WTC11 (cell line): ENCODE results near the gene CHST15. TPM values are rescaled to one million over a fixed set of nuclear protein-coding genes. Genes with fewer than 3 reads are reported as not detected.

Experiments
- ATAC-seq: fragments of 200-7000 bp; cut with Tn5 transposase; 2 replicates; pipeline ENCODE4 v1.10.0; 2021; ENCODE audit warnings: mild to moderate bottlenecking, moderate library complexity
- CTCF ChIA-PET: fragments of 300-600 bp; sonication (Branson Sonifier 250); formaldehyde crosslinking; loops from one replicate; lab custom pipeline; 2021; ENCODE audit warnings: antibody characterized with exemption; lab: Charles Lee
- POLR2A ChIA-PET: fragments of 350-600 bp; sonication (Branson Sonifier 250); formaldehyde crosslinking; loops from one replicate; lab custom pipeline; 2021; ENCODE audit warnings: antibody characterized with exemption; lab: Charles Lee
- DNase-seq: peaks from one replicate; pipeline ENCODE4 v3.0.0; 2021; ENCODE audit warnings: low spot score
- H3K27ac Mint-ChIP-seq: 2 replicates; pipeline ENCODE4 v1.8.0; 2021; ENCODE audit warnings: mixed read lengths
- H3K27me3 Mint-ChIP-seq: 2 replicates; pipeline ENCODE4 v1.8.0; 2021; ENCODE audit warnings: low read depth, mild to moderate bottlenecking, moderate library complexity, mixed read lengths
- H3K36me3 Mint-ChIP-seq: 2 replicates; pipeline ENCODE4 v1.8.0; 2021; ENCODE audit warnings: mixed read lengths
- H3K4me1 Mint-ChIP-seq: 2 replicates; pipeline ENCODE4 v1.8.0; 2022; ENCODE audit warnings: mixed read lengths
- H3K4me3 Mint-ChIP-seq: 2 replicates; pipeline ENCODE4 v1.8.0; 2021; ENCODE audit warnings: mild to moderate bottlenecking, moderate library complexity, mixed read lengths
- H3K9me3 Mint-ChIP-seq: 2 replicates; pipeline ENCODE4 v1.8.0; 2021; ENCODE audit warnings: mixed read lengths
- AFF4 ChIP-seq: sonication (generic); formaldehyde crosslinking; IDR thresholded peaks from 2 replicates; pipeline ENCODE4 v1.8.1; 2023; ENCODE audit warnings: mild to moderate bottlenecking, missing genetic modification reagents, borderline replicate concordance
- ATF2 ChIP-seq: sonication (generic); formaldehyde crosslinking; IDR thresholded peaks from 2 replicates; pipeline ENCODE4 v1.8.1; 2022; ENCODE audit warnings: low read depth, missing genetic modification reagents, borderline replicate concordance
- E2F1 ChIP-seq: sonication (generic); formaldehyde crosslinking; IDR thresholded peaks from 2 replicates; pipeline ENCODE4 v1.8.0; 2022; ENCODE audit warnings: mild to moderate bottlenecking, missing genetic modification reagents
- E2F5 ChIP-seq: sonication (generic); formaldehyde crosslinking; IDR thresholded peaks from 2 replicates; pipeline ENCODE4 v1.8.1; 2022; ENCODE audit warnings: mild to moderate bottlenecking, moderate library complexity, missing genetic modification reagents
- EMX1 ChIP-seq: fragments of 250-450 bp; sonication (Bioruptor Pico); IDR thresholded peaks from 2 replicates; pipeline ENCODE4 v1.8.0; 2021; ENCODE audit warnings: mild to moderate bottlenecking
- ESRRA ChIP-seq: sonication (generic); formaldehyde crosslinking; IDR thresholded peaks from 2 replicates; pipeline ENCODE4 v1.8.1; 2022; ENCODE audit warnings: mild to moderate bottlenecking, missing genetic modification reagents, borderline replicate concordance
- FOXP4 ChIP-seq: sonication (generic); formaldehyde crosslinking; IDR thresholded peaks from 2 replicates; pipeline ENCODE4 v1.8.0; 2022; ENCODE audit warnings: mild to moderate bottlenecking, missing genetic modification reagents
- NFATC4 ChIP-seq: fragments of 250-450 bp; sonication (Bioruptor Pico); IDR thresholded peaks from 2 replicates; pipeline ENCODE4 v1.9.0; 2021; ENCODE audit warnings: mild to moderate bottlenecking
- NFE2L1 ChIP-seq: sonication (generic); formaldehyde crosslinking; IDR thresholded peaks from 2 replicates; pipeline ENCODE4 v1.8.1; 2023; ENCODE audit warnings: missing genetic modification reagents
- OVOL2 ChIP-seq: fragments of 250-450 bp; sonication (Bioruptor Pico); IDR thresholded peaks from 2 replicates; pipeline ENCODE4 v1.9.0; 2021; ENCODE audit warnings: mild to moderate bottlenecking, borderline replicate concordance
- PRRX2 ChIP-seq: fragments of 250-450 bp; sonication (Bioruptor Pico); IDR thresholded peaks from 2 replicates; pipeline ENCODE4 v1.8.0; 2021; ENCODE audit warnings: mild to moderate bottlenecking
- USF2 ChIP-seq: sonication (generic); formaldehyde crosslinking; IDR thresholded peaks from 2 replicates; pipeline ENCODE4 v1.8.1; 2023; ENCODE audit warnings: mild to moderate bottlenecking, missing genetic modification reagents, moderate library complexity
- ZNF121 ChIP-seq: sonication (generic); formaldehyde crosslinking; IDR thresholded peaks from 2 replicates; pipeline ENCODE4 v1.8.0; 2023; ENCODE audit warnings: missing genetic modification reagents
- ZNF232 ChIP-seq: sonication (generic); formaldehyde crosslinking; IDR thresholded peaks from 2 replicates; pipeline ENCODE4 v1.8.0; 2022; ENCODE audit warnings: mild to moderate bottlenecking, missing genetic modification reagents
- ZNF263 ChIP-seq: sonication (generic); formaldehyde crosslinking; IDR thresholded peaks from 2 replicates; pipeline ENCODE4 v1.8.1; 2022; ENCODE audit warnings: low read depth, mild to moderate bottlenecking, moderate library complexity, missing genetic modification reagents
- ZSCAN18 ChIP-seq: fragments of 250-450 bp; sonication (Bioruptor Pico); IDR thresholded peaks from 2 replicates; pipeline ENCODE4 v2.1.2; 2022; ENCODE audit warnings: mild to moderate bottlenecking, moderate library complexity
- total RNA-seq: library from RNA; stranded (reverse); gene quantifications from 3 replicates; pipeline ENCODE4 v1.2.3, GENCODE V29; 2021

Gene CHST15
- total RNA-seq, 1 experiment from 2014 or later = 10.7 TPM

- TF ChIP-seq ZSCAN18 (CRISPR knock-in tag) (no peak), FOXP4 (CRISPR knock-in tag) (no peak), AFF4 (no peak), OVOL2 (CRISPR knock-in tag) (no peak), NFATC4 (CRISPR knock-in tag) (no peak), ZNF121 (no peak)
- TF ChIP-seq, all 79 proteins: peak for 0
These were observed 26.5 kb upstream of the CHST15 start (continued) for GRCh38 chr10:124119946-124120345.

GRCh38 chr10:124119216-124119615, 25.8 kb upstream of the CHST15 start:
- no peak overlapping the region for H3K4me3 Mint-ChIP-seq

More at GRCh38 chr10:124119216-124119615, 25.8 kb upstream of the CHST15 start:
- no peak for DNase-seq
- no peak overlapping the region for H3K27ac Mint-ChIP-seq
- no peaks in the 10 kb centered on the region for H3K36me3 Mint-ChIP-seq
- no peaks in the 10 kb centered on the region for H3K9me3 Mint-ChIP-seq
- H3K27me3 Mint-ChIP-seq = no peaks in the 10 kb centered on the region
- TF ChIP-seq E2F5 (CRISPR knock-in tag) = no peak
- no peak for TF ChIP-seq PRRX2 (CRISPR knock-in tag)
- no peak for TF ChIP-seq USF2
- TF ChIP-seq ZNF232 (CRISPR knock-in tag) = no peak
- no peak for TF ChIP-seq ZNF263 (CRISPR knock-in tag)
- no peak for TF ChIP-seq E2F1
- no peak for TF ChIP-seq ATF2 (CRISPR knock-in tag)
- no peak for TF ChIP-seq ESRRA
- no peak for TF ChIP-seq NFE2L1 (CRISPR knock-in tag)
- TF ChIP-seq EMX1 = no peak
- TF ChIP-seq AFF4 = no peak
- CTCF ChIA-PET = interaction anchor here (0.7 to 1.4 kb wide), 5 partner anchors 9 to 270 kb away, joined by 3 to 8 read pairs (median 3); no protein-coding TSS in a partner anchor
- H3K4me1 Mint-ChIP-seq = peaks cover 3% of the 10 kb centered on the region; the same call in 1 of the 2 replicates
- ATAC-seq = no peak
- POLR2A ChIA-PET = no interaction called here
